Gastrocnemius medialis (tissue), 4 donors: ENCODE measurements around the gene DNAJC30. TPM values are rescaled to one million over a fixed set of nuclear protein-coding genes. Genes with fewer than 3 reads are reported as not detected.
"Not testable (repeated sequence)": the region's sequence is repeated elsewhere in the genome, so short reads cannot be mapped to it uniquely, and the experiment has no call there.

Source experiments
- ATAC-seq, 2 donors: fragments of 150-250 bp; one replicate each; pipeline ENCODE4 v1.9.1; 2016
- DNase-seq, 2 donors: peaks; one replicate each; pipeline ENCODE4 v3.0.0-alpha.2; 2019
- H3K27ac ChIP-seq, 4 donors: fragments of 200-600 bp; sonication (generic); 1 replicate in 1 of 4; 2 replicates in 3 of 4; pipeline ENCODE4 v1.5.1; 2016 to 2018; ENCODE audit warnings: mild to moderate bottlenecking in 2 of 4, moderate library complexity in 1 of 4
- H3K27me3 ChIP-seq, 3 donors: fragments of 200-600 bp; sonication (generic) in 2 of 3; 1 replicate in 1 of 3; 2 replicates in 2 of 3; pipeline versions ENCODE4 v1.5.1 to v1.6.0; 2016 to 2019; ENCODE audit warnings: mild to moderate bottlenecking in 1 of 3, moderate library complexity in 1 of 3
- H3K36me3 ChIP-seq, 2 donors: fragments of 200-600 bp; sonication (generic) in 1 of 2; one replicate each; pipeline ENCODE4 v1.5.1; 2017 to 2018
- H3K4me1 ChIP-seq, 2 donors: fragments of 200-600 bp; sonication (generic) in 1 of 2; one replicate each; pipeline ENCODE4 v1.5.1; 2016 to 2017; ENCODE audit warnings: mild to moderate bottlenecking in 2 of 2
- H3K4me3 ChIP-seq, 4 donors: fragments of 200-600 bp; sonication (generic) in 3 of 4; 1 replicate in 1 of 4; 2 replicates in 3 of 4; pipeline ENCODE4 v1.5.1; 2016 to 2019; ENCODE audit warnings: mild to moderate bottlenecking in 2 of 4
- H3K9me3 ChIP-seq, 3 donors: fragments of 200-600 bp; sonication (generic) in 2 of 3; 1 replicate in 1 of 3; 2 replicates in 2 of 3; pipeline ENCODE4 v1.5.1; 2016 to 2019
- CTCF ChIP-seq, 5 experiments: fragments of 450-650 bp in 3 of 5; fragments of 200-600 bp in 2 of 5; sonication (generic) in 2 of 5; IDR thresholded peaks in 4 of 5; conservative IDR thresholded peaks in 1 of 5; 1 replicate in 4 of 5; 2 replicates in 1 of 5; pipeline ENCODE4 v1.5.1; 2016 to 2019; ENCODE audit warnings: antibody characterized with exemption in 5 of 5, mild to moderate bottlenecking in 3 of 5, moderate library complexity in 3 of 5
- POLR2A ChIP-seq, 2 donors: fragments of 450-650 bp; IDR thresholded peaks; one replicate each; pipeline ENCODE4 v1.6.1; 2017; ENCODE audit warnings: antibody characterized with exemption in 2 of 2, mild to moderate bottlenecking in 2 of 2, moderate library complexity in 2 of 2
- in situ Hi-C, 4 donors: fragments of 200-750 bp; cut with MboI; loops; one replicate each; pipeline versions ENCODE4 v1.15.0 to v1.8.0; 2017; ENCODE audit warnings: low sequenced_read_pairs in 4 of 4
- intact Hi-C: fragments of 100-400 bp; cut with DNase I; formaldehyde crosslinking; loops from one replicate; pipeline ENCODE4 v1.15.1; 2023; ENCODE audit warnings: low total_unique reads
- total RNA-seq, 4 donors: library from RNA; depleted of rRNA; stranded (reverse); fragments of >200 nt; gene quantifications; one replicate each; pipeline versions ENCODE4 v1.1.0 to v1.2.3, GENCODE V29; 2016

Gene DNAJC30
- total RNA-seq, 4 donors from 2014 or later: 3.9 to 10.5 (median 5.6) TPM

DNA sequence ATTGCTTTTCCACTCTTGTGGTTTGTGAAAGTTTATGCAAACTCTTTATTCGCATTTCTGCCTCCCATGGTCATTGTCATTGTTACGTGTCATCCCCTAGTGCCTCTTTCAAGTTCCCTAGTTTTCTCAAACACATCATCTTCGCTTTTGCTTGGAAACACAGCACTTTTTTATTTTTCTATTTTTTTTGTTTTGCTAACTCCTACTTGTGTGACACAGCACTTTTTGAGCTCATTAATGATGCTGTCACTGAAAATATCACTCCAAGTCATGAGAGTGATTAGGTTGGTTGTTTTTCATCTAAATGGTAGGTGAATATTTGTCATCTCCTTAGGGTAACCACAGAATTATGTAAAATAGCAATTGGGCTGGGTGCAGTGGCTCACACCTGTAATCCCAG lies 44.7 kb upstream of the DNAJC30 start:
- H3K27me3 ChIP-seq: peaks cover 0 to 4% (median 0%) of the 10 kb centered on the region in 3 donors
- DNase-seq (no peak), ATAC-seq (no peak)
- no peak overlapping the region for H3K4me3 ChIP-seq
- no peaks in the 10 kb centered on the region for H3K9me3 ChIP-seq
- TF ChIP-seq POLR2A (IDR thresholded peaks at IDR 0.05): no peak
- no peak overlapping the region for H3K27ac ChIP-seq
- in situ Hi-C loops: loop anchor here in 2 of 4 donors (5.0 kb wide), 1 partner anchor 121 kb away; no protein-coding TSS in a partner anchor
- H3K4me1 ChIP-seq: no peaks in the 10 kb centered on the region
- H3K36me3 ChIP-seq: no peaks in the 10 kb centered on the region
- intact Hi-C loops: no loop called here

DNA sequence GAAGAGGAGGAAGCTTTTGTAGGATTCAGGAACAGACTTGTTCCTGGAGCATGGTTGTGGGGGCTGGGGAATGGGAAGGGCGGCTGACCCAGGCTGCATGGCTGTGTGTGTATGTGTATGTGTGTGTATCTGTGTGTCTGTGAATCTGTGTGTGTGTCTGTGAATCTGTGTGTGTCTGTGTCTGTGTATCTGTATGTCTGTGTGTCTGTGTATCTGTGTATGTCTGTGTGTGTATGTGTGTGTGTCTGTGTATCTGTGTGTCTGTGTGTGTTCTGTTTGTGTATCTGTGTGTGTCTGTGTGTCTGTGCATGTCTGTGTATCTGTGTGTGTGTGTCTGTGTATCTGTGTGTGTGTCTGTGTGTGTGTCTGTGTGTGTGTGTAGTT lies 42.8 kb upstream of the DNAJC30 start:
- ATAC-seq: no peak
- no peaks in the 10 kb centered on the region for H3K9me3 ChIP-seq
- H3K36me3 ChIP-seq: no peaks in the 10 kb centered on the region
- H3K27ac ChIP-seq: no peak overlapping the region
- intact Hi-C loops (no loop called here), in situ Hi-C loops (loop anchor here in 2 of 4 donors (5.0 kb wide), 1 partner anchor 119 kb away; no protein-coding TSS in a partner anchor)
- peaks cover 0 to 4% (median 0%) of the 10 kb centered on the region in 3 donors for H3K27me3 ChIP-seq
- peaks cover 3 to 4% of the 10 kb centered on the region in 2 donors for H3K4me1 ChIP-seq
- DNase-seq: no peak
- H3K4me3 ChIP-seq: no peak overlapping the region
- peak in 2 of 5 experiments; percentile 3 to 9 for TF ChIP-seq CTCF (IDR thresholded peaks at IDR 0.05 in 4 of 5, conservative IDR thresholded peaks at IDR 0.05 in 1 of 5)
- TF ChIP-seq POLR2A (IDR thresholded peaks at IDR 0.05): no peak

GRCh38 chr7:73723813-73724212 lies 40.6 kb upstream of the DNAJC30 start:
- no peak for DNase-seq
- Histone ChIP-seq H3K4me1 (peaks cover 4 to 17% of the 10 kb centered on the region in 2 donors), H3K36me3 (no peaks in the 10 kb centered on the region), H3K4me3 (no peak overlapping the region), H3K9me3 (no peaks in the 10 kb centered on the region), H3K27me3 (peaks cover 0 to 4% (median 0%) of the 10 kb centered on the region in 3 donors), H3K27ac (no peak overlapping the region)
- no peak for ATAC-seq
- TF ChIP-seq POLR2A (IDR thresholded peaks at IDR 0.05): no peak
- in situ Hi-C loops: loop anchor here in 1 of 4 donors (5.0 kb wide), 1 partner anchor 117 kb away; no protein-coding TSS in a partner anchor
- intact Hi-C loops: no loop called here

DNA sequence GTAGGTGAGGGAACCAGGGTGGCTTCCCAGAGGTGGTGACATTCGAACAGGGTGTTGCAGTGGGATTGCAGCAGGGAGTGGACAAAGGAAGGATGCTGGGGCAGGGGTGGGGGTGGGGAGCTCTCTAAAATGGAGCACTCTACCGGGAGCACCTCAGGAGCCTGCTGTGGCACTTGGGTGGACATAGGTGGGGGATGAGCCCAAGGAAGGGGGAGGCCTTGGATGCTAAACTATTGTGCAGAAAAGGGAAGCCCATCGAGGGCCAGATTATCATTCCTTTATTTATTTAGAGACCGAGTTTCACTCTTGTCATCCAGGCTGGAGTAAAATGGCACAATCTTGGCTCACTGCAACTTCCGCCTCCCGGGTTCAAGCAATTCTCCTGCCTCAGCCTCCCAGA lies 39.5 kb upstream of the DNAJC30 start:
- Histone ChIP-seq H3K27ac (no peak overlapping the region), H3K27me3 (peaks cover 0 to 3% (median 0%) of the 10 kb centered on the region in 3 donors), H3K9me3 (no peaks in the 10 kb centered on the region), H3K4me1 (peaks cover 10 to 27% of the 10 kb centered on the region in 2 donors), H3K4me3 (no peak overlapping the region), H3K36me3 (no peaks in the 10 kb centered on the region)
- no peak for TF ChIP-seq POLR2A (IDR thresholded peaks at IDR 0.05)
- no peak for TF ChIP-seq CTCF (IDR thresholded peaks at IDR 0.05 in 4 of 5, conservative IDR thresholded peaks at IDR 0.05 in 1 of 5)
- no peak for ATAC-seq
- in situ Hi-C loops (loop anchor here in 1 of 4 donors (5.0 kb wide), 1 partner anchor 115 kb away; no protein-coding TSS in a partner anchor), intact Hi-C loops (no loop called here)
- no peak for DNase-seq

DNA sequence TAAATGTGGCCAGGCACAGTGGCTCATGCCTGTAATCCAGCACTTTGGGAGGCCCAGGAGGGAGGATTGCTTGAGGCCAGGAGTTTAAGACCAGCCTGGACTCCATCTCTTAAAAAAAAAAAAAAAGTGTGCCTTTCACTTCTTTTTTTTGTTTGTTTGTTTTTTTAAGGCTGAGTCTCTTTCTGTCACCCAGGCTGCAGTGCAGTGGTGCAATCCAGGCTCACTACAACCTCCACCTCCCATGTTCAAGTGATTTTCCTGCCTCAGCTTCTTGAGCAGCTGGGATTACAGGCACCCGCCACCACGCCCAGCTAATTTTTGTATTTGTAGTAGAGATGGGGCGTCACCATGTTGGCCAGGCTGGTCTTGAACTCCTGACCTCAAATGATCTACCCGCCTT lies 38.9 kb upstream of the DNAJC30 start:
- DNase-seq, H3K27ac ChIP-seq, H3K9me3 ChIP-seq, H3K36me3 ChIP-seq, intact Hi-C loops, ATAC-seq, H3K27me3 ChIP-seq, H3K4me3 ChIP-seq: not testable (repeated sequence)
- H3K4me1 ChIP-seq: peaks cover 10 to 28% of the 10 kb centered on the region in 2 donors
- in situ Hi-C loops: loop anchor here in 1 of 4 donors (5.0 kb wide), 1 partner anchor 115 kb away; no protein-coding TSS in a partner anchor

DNA sequence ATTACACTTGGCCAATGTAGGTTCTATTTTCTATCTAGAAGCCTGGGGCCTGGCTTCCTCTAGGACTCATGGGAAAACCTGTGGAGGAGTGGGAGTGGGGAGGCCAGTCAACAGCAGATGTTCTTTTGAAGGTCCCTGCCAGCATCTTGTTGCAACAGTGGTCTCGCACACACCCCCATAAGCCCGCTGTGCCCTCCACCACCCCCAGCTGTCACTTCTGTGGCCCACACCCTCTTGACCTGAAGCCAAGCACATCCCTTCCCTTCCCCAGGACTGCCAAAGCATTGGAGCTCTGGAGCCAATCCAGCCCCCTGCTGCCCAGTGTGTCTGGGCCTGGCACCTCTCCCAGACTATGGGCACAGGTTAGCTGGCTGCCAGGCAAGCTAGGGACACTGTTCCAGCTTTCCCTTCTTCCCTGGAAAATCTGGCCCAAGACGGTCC lies 38.1 kb upstream of the DNAJC30 start:
- TF ChIP-seq POLR2A (IDR thresholded peaks at IDR 0.05): no peak
- TF ChIP-seq CTCF (IDR thresholded peaks at IDR 0.05 in 4 of 5, conservative IDR thresholded peaks at IDR 0.05 in 1 of 5): no peak
- no peaks in the 10 kb centered on the region for H3K9me3 ChIP-seq
- ATAC-seq (peak; percentile 67 to 75), DNase-seq (peak; percentile 64 to 91)
- peak overlapping the region; percentile 48 to 77 (median 68) for H3K27ac ChIP-seq
- no peaks in the 10 kb centered on the region for H3K27me3 ChIP-seq
- intact Hi-C loops: loop anchor here (1.0 kb wide), 1 partner anchor 164 kb away; the partner anchor contains the start of gene BCL7B
- no peaks in the 10 kb centered on the region for H3K36me3 ChIP-seq
- H3K4me3 ChIP-seq: no peak overlapping the region
- H3K4me1 ChIP-seq: peaks cover 10 to 28% of the 10 kb centered on the region in 2 donors
- in situ Hi-C loops: loop anchor here in 1 of 4 donors (5.0 kb wide), 1 partner anchor 114 kb away; no protein-coding TSS in a partner anchor

DNA sequence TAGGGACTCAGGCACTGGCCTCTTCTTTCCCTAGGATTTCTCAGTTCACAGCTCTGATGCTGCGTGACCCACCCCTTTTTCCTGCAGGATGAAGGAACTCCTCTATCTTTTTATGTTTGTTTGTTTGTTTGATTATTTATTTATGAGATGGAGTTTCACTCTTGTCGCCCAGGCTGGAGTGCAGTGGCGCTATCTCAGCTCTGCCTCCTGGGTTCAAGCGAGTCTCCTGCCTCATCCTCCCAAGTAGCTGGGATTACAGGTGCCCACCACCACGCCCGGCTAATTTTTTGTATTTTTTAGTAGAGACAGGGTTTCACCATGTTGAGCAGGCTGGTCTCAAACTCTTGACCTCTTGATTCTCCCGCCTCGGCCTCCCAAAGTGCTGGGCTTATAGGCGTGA lies 37.2 kb upstream of the DNAJC30 start:
- H3K4me1 ChIP-seq: peaks cover 10 to 28% of the 10 kb centered on the region in 2 donors
- ATAC-seq: not testable (repeated sequence)

More for the DNA sequence above, 37.2 kb upstream of the DNAJC30 start:
- DNase-seq, intact Hi-C loops, H3K27me3 ChIP-seq, H3K4me3 ChIP-seq, H3K9me3 ChIP-seq, H3K36me3 ChIP-seq: not testable (repeated sequence)
- H3K27ac ChIP-seq: peak overlapping the region in 1 of 4 donors; percentile 33
- in situ Hi-C loops: loop anchor here in 1 of 4 donors (5.0 kb wide), 1 partner anchor 113 kb away; no protein-coding TSS in a partner anchor
